ENCODE results near the gene TBC1D14.

- no peak for TF ChIP-seq POLR2AphosphoS5 (IDR thresholded peaks at IDR 0.05)
- TF ChIP-seq CTCF (IDR thresholded peaks at IDR 0.05) = no peak
These were observed 35.4 kb downstream of the TBC1D14 start for GRCh38 chr4:6945052-6945409.

Measured in transverse colon (tissue), 4 donors.